Activated T-cell treated with anti-CD3 and anti-CD28 coated beads for 48 hours (primary cell): Measurements from ENCODE around the gene ATP8B3.

Experiments used
- DNase-seq: peaks from one replicate; pipeline ENCODE4 v3.0.0-alpha.2; 2020; ENCODE audit warnings: low read depth

The ATP8B3 gene

DNA sequence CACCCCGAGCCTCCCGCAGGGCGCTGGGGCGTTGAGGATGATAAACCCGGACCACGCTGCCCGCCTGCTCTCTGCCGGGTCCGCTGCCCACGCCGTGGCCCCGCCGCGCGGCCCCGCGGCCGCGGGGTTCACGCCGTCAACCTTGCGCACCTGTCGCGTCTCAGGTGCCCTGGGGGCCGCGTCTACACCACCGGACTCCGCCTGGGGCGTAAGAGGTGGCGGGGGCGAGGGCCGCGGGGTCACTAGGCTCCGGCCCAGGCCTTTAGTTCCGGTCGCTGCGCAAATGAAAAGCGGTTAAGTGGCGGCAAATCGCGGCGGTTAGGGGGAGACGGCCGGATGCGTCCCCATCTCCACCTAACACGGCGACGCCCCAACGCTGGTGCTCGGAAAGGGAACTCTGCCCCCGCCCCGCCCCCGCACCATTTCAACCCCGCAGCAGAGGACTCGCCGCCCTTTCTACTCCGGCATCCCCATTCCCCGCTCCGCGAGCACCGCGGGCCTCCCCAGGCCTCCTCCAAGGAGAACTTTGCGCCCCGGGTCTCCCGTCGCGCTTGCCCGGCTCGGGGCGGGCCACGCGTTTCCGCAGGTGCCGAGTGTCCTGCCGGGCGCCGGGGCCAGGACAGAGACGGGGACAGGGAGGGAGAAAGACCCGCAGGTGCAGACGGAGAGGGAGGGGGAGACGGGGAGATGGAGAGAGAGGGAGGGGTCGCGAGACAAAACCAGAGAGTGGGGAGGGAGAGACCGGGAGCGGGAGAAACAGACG, 54.4 kb downstream of the ATP8B3 start:
- no peak for DNase-seq

- no peak for DNase-seq
These were observed 55.2 kb downstream of the ATP8B3 start for GRCh38 chr19:1756705-1757465.

GRCh38 chr19:1756264-1756663, 55.8 kb downstream of the ATP8B3 start:
- no peak for DNase-seq

- no peak for DNase-seq
These were observed 56.5 kb downstream of the ATP8B3 start for GRCh38 chr19:1755467-1756171.

DNA sequence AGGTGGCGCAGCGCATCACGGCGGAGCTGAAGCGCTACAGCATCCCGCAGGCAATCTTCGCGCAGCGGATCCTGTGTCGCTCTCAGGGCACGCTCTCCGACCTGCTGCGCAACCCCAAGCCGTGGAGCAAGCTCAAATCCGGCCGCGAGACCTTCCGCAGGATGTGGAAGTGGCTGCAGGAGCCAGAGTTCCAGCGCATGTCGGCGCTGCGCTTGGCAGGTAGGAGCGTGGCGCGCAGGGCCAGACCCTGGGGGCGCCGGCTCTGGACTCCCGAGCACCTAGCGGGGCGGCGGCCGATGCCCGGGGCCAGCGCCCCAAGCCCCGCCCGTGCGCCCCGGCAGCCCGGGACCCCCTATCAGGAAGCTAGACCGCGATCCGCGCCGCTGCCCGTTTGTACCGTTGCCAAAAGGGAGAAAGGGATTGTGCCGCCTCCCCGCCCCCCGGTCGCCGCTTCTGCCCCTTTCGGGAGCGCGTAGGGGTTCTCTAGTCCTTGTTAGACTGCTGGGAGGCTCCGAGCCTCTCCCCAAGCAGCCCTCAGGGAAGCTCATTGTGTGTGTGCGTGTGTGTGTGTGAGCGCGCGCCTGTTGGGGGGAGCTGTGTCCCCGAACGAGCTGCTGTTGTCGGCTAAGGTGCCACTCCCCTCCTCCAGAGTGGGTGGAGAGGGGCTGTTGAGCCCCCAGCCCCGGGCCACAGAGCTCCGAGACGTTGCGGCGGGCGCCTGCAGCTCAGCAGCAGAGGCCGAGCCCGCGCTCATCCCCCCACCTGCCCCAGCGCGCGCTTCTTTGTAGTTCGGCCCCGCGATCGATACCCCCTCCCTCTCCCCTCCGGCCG, 57.2 kb downstream of the ATP8B3 start:
- no peak for DNase-seq

DNA sequence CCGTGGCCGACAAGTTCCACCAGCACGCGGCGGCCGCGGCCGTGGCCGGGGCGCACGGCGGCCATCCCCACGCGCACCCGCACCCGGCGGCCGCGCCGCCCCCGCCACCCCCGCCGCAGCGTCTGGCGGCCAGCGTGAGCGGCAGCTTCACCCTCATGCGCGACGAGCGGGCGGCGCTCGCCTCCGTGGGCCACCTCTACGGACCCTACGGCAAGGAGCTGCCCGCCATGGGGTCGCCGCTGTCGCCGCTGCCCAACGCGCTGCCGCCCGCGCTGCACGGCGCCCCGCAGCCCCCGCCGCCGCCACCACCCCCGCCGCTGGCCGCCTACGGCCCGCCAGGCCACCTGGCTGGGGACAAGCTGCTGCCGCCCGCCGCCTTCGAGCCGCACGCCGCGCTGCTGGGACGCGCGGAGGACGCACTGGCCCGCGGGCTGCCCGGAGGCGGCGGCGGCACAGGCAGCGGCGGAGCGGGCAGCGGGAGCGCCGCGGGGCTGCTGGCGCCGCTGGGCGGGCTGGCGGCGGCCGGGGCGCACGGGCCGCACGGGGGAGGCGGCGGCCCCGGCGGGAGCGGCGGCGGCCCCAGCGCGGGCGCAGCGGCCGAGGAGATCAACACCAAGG, 57.9 kb downstream of the ATP8B3 start:
- DNase-seq = no peak

DNA sequence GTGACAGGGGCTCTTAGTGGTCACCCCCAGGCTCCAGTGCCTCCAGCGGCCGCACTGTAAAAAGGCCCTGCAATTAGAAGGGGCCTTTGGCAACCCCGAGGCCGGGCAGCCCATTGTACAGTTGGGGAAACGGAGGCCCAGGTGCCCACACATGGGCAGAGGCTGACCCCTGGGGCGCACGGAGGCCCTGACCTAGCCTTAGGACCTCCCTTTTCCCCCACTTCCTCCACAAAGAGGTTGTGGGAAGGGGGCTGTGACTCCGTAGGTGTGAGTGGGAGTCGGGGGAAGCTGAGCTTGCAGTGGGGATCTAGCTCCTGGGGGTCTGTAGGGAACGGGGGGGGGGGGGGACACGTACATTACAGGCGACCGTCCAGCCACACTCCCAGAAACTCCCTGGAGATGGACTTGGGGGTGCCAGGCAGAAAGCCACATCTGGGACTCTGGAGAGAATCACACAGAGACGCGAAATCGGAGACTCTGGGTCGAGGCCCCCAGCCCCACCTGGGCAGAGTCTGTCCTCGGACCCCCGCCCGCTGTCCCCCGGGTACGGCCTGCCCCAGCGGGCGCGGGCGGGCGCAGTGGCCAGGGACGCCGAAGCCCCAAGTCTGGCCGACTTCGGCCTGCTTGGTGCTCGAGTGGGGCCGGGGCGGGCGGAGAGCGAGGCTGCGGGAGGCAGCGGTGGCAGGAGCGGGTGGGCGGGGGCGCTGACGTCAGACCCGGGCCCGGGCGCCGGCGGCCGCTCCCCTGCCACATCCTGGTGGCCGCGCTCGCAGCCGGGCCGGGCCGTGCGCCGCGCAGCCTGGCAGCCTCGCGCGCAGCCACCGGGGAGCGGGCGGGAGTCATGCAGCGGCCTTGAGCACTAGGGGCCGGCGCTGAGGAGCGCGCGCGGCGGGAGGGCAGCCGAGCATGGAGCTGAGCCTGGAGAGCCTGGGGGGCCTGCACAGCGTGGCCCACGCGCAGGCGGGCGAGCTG, 59.0 kb downstream of the ATP8B3 start, which contains the start of gene ONECUT3:
Gene ONECUT3, plus strand, starts transcription at position 750 of the 972 bp plus-strand sequence. Its CDS starts 157 bp downstream, at position 907.
- DNase-seq = no peak

DNA sequence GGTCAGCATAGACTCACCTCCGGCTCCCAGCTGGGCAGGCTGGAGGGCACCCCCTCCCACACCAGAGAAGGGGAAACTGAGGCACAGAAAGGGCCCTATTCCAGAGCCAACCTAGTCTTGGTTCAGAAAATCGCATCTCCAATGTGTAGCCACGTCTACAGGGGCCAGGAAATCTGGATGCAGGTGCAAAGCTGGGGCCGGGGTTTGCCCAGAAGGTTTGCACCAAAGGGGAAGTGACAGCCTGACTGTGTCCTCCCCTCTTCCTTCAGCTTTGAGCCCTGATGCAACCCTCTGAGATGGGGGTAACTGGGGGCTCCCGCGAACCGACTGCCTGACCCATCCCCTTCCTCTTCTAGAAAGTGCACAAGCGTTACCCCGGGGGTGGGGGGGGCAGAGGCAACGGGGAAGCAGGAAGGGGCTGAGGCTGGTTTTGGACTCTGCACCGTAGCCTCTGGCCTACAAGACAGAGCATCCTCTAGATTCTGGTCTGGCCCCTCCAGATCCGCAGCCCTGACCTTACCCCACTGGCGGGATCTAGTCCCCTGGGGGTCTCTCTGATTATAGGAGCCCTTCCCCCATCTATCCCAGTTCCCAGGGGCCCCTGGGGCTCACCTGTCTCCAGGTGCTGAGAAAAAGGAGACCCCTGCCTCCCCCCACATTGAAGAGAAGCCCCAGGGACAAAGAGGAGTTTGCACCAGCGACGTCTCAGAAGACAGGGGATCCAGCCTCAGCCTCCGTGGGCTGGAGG, 59.9 kb downstream of the ATP8B3 start:
- DNase-seq = no peak

- DNase-seq = no peak
These were observed 60.6 kb downstream of the ATP8B3 start for GRCh38 chr19:1751367-1752008.

DNA sequence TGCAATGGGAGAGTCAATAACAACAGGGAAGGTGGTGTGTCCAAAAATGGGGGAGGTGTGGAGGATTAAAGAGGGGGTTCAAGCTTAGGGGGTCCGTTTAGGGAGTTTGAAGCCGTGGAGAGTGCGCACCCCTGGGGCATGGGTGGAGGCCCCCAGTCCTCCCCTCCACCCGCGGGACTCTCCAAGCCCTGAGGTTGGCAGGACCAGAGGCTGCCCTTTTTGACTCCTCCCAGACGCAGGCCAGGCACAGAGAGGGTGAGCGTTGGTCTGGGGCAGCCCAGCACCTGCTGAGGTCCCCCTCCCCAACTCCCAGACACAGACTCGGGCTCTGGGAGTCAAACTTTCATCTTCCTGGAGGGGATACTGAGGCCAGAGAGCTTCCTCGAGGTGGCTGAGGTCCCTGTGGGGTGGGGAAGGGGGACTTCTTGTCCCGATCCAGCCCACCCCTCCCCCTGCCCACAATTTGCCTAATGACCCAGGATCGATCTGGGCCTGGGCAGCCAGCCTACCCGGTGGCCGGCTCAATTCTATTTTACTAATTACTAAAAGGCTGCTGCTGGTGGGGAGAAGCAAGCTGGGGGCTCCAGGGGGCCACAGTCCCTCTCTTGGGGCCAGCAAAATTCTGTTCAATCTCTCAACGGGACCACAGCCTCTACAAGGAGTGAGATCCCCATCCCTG, 61.6 kb downstream of the ATP8B3 start:
- no peak for DNase-seq

- no peak for DNase-seq
These were observed 62.4 kb downstream of the ATP8B3 start for GRCh38 chr19:1749373-1750342.

GRCh38 chr19:1748873-1749341, 63.2 kb downstream of the ATP8B3 start:
- DNase-seq = no peak

DNA sequence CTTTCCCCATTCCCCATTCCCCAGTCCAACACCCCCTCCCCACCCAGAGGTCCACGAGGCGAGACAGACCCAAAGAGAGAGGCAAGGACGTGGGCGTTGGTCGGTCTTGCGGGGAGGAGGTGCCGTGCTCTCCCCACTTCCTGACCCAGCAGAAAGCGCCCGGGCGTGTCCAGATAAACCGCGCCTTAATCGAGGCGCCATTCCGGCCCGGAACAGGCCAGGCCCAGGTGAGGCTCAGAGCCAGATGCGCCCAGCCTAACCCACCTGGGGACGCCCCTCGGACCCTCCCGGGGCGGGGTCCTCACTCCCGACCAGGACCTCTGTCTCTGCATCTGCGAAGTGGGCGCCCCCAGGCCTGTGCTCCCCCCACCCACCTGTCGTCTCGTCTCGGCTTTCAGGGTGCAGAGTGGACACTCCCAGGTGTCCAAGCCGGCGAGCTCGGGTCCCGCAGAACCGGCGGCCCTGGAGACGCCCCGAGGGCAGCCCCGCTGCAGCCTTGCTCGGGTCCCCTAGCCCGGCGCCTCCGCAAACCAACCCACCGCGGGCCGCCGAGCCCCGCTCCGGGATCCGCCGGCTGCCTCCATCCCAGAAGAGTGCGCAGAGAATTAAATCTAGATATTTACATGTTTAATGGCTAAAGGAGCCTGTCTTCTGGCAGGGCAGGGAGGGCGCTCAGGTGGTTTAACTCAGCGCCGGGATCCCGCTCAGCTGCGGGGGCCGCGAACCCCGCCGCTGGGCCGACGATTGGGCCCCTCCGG, 63.8 kb downstream of the ATP8B3 start:
- no peak for DNase-seq

DNA sequence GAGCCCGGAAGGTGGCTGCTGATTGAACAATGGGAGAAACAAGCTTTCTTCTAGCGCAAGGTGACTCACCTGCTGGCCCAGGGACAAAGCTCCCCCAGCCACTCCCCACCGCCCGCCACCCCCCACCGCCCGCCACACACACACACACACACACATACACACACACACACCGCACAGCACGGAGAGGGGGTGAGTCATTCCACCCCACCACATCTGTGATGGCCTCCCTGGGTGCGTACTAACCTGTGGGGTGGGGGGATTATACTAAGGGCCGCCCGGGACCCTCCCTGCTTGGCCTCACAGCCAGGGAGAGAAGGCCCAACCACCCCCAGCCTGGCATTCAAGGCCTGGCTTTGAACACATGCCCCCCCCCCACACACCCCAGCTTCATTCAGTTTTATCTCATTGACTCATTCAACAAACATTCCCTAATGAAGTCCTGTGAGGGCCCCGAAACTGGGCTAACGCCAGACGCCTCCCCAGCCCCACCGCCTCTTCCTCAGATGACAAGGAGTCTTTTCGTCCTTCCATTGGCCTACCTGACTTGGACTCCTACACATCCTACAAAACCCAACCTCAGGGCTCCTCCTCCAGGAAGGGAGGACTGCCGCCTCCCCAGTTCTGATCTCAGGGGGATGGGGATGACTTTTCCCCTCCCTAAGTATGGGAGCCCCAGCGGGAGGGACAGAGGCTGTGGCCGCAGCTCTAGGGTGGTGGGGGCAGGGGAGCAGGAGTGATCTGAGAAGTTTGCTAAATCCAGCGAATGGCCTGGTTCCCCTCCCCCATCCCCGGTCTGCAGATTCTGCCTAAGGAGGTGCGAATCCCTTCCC, 64.6 kb downstream of the ATP8B3 start:
- DNase-seq = no peak
